H9 (cell line): ENCODE results near the gene ARHGAP15. TPM values are rescaled to one million over a fixed set of nuclear protein-coding genes. Genes with fewer than 3 reads are reported as not detected.

Experiments
- DNase-seq: peaks from one replicate; pipeline ENCODE4 v3.0.0-alpha.2; 2017
- H2AFZ ChIP-seq: one replicate; pipeline ENCODE4 v1.6.1; 2013; ENCODE audit warnings: mild to moderate bottlenecking, low read length, control low read depth, moderate library complexity
- H2AK5ac ChIP-seq: 2 replicates; pipeline ENCODE4 v1.6.1; 2013; ENCODE audit warnings: low read length, control low read depth, mixed read lengths; ENCODE audit not compliant: insufficient read length
- H2BK120ac ChIP-seq: one replicate; pipeline ENCODE4 v1.6.1; 2013; ENCODE audit warnings: low read depth, mild to moderate bottlenecking, low read length, control low read depth, inconsistent platforms; ENCODE audit not compliant: poor library complexity, severe bottlenecking
- H2BK12ac ChIP-seq: 2 replicates; pipeline ENCODE4 v1.6.1; 2013; ENCODE audit warnings: low read length, control low read depth, mixed read lengths, low read depth; ENCODE audit not compliant: insufficient read length
- H2BK15ac ChIP-seq: 2 replicates; pipeline ENCODE4 v1.6.1; 2013; ENCODE audit warnings: low read depth, low read length, control low read depth
- H2BK20ac ChIP-seq: one replicate; pipeline ENCODE4 v1.6.1; 2013; ENCODE audit warnings: low read depth, mild to moderate bottlenecking, low read length, control low read depth, inconsistent platforms; ENCODE audit not compliant: poor library complexity, severe bottlenecking
- H2BK5ac ChIP-seq: 2 replicates; pipeline ENCODE4 v1.6.1; 2013; ENCODE audit warnings: low read length, control low read depth, mixed read lengths; ENCODE audit not compliant: insufficient read length
- H3K14ac ChIP-seq: 2 replicates; pipeline ENCODE4 v1.6.1; 2013; ENCODE audit warnings: low read length, control low read depth; ENCODE audit not compliant: insufficient read depth
- H3K18ac ChIP-seq: 2 replicates; pipeline ENCODE4 v1.6.1; 2013; ENCODE audit warnings: low read depth, mild to moderate bottlenecking, mixed read lengths, low read length, control low read depth; ENCODE audit not compliant: insufficient read length
- H3K23ac ChIP-seq: 2 replicates; pipeline ENCODE4 v1.6.1; 2013; ENCODE audit warnings: low read length, control low read depth, mixed read lengths, low read depth; ENCODE audit not compliant: insufficient read length
- H3K23me2 ChIP-seq: 2 replicates; pipeline ENCODE4 v1.6.1; 2013; ENCODE audit warnings: low read depth, mild to moderate bottlenecking, mixed read lengths, low read length, control low read depth; ENCODE audit not compliant: insufficient read length, poor library complexity, severe bottlenecking
- H3K27ac ChIP-seq: 2 replicates; pipeline ENCODE4 v1.5.1; 2013; ENCODE audit warnings: low read length, control low read depth, mixed read lengths, low read depth; ENCODE audit not compliant: insufficient read length
- H3K27me3 ChIP-seq: 2 replicates; pipeline ENCODE4 v1.6.1; 2013; ENCODE audit warnings: low read length, control low read depth, inconsistent platforms; ENCODE audit not compliant: insufficient read depth
- H3K4ac ChIP-seq: 2 replicates; pipeline ENCODE4 v1.6.1; 2013; ENCODE audit warnings: low read depth, mild to moderate bottlenecking, control low read depth, inconsistent platforms, low read length, moderate library complexity
- H3K4me1 ChIP-seq: 2 replicates; pipeline ENCODE4 v1.6.1; 2013; ENCODE audit warnings: low read length, control low read depth, inconsistent platforms; ENCODE audit not compliant: insufficient read depth
- H3K4me2 ChIP-seq: 2 replicates; pipeline ENCODE4 v1.6.1; 2013; ENCODE audit warnings: low read length, control low read depth, mixed read lengths; ENCODE audit not compliant: insufficient read length, insufficient read depth
- H3K56ac ChIP-seq: 2 replicates; pipeline ENCODE4 v1.6.1; 2013; ENCODE audit warnings: low read depth, mild to moderate bottlenecking, mixed read lengths, low read length, control low read depth; ENCODE audit not compliant: insufficient read length
- H3K79me1 ChIP-seq: 2 replicates; pipeline ENCODE4 v1.6.1; 2013; ENCODE audit warnings: low read depth, mild to moderate bottlenecking, moderate library complexity, low read length, control low read depth, inconsistent platforms; ENCODE audit not compliant: insufficient read depth, poor library complexity, severe bottlenecking
- H3K79me2 ChIP-seq: 2 replicates; pipeline ENCODE4 v1.6.1; 2013; ENCODE audit warnings: low read length, control low read depth, inconsistent platforms; ENCODE audit not compliant: insufficient read depth
- H3K9ac ChIP-seq: 2 replicates; pipeline ENCODE4 v1.6.1; 2013; ENCODE audit warnings: low read length, control low read depth, mixed read lengths; ENCODE audit not compliant: insufficient read length; ENCODE audit errors: extremely low read depth
- H3K9me3 ChIP-seq: one replicate; pipeline ENCODE4 v1.6.1; 2013; ENCODE audit warnings: low read depth, low read length, inconsistent platforms; ENCODE audit not compliant: control insufficient read depth
- H3T11ph ChIP-seq: one replicate; pipeline ENCODE4 v1.6.1; 2013; ENCODE audit warnings: mild to moderate bottlenecking, low read length, control low read depth, inconsistent platforms
- H4K20me1 ChIP-seq: one replicate; pipeline ENCODE4 v1.6.1; 2013; ENCODE audit not compliant: control insufficient read depth, insufficient read length, insufficient read depth
- H4K5ac ChIP-seq: 2 replicates; pipeline ENCODE4 v1.6.1; 2013; ENCODE audit warnings: low read depth, mild to moderate bottlenecking, mixed read lengths, low read length, control low read depth; ENCODE audit not compliant: insufficient read length
- H4K8ac ChIP-seq: replicated peaks from 2 replicates; pipeline ENCODE4 v1.6.1; 2013; ENCODE audit warnings: low read length, control low read depth, mixed read lengths, low read depth; ENCODE audit not compliant: insufficient read length
- H4K91ac ChIP-seq: 2 replicates; pipeline ENCODE4 v1.6.1; 2013; ENCODE audit warnings: low read depth, mild to moderate bottlenecking, moderate library complexity, mixed read lengths, low read length, control low read depth; ENCODE audit not compliant: insufficient read length
- H3K27ac Mint-ChIP-seq, 3 experiments: 2 replicates in 2 of 3; 3 replicates in 1 of 3; pipeline ENCODE4 v1.8.0; 2020 to 2021; ENCODE audit warnings: mixed read lengths in 3 of 3, mild to moderate bottlenecking in 1 of 3, moderate library complexity in 1 of 3
- H3K27me3 Mint-ChIP-seq: 2 replicates; pipeline ENCODE4 v1.8.0; 2021; ENCODE audit warnings: low read depth, mild to moderate bottlenecking, moderate library complexity, mixed read lengths
- H3K36me3 Mint-ChIP-seq, 3 experiments: 2 replicates in 2 of 3; 3 replicates in 1 of 3; pipeline ENCODE4 v1.8.0; 2020 to 2021; ENCODE audit warnings: low read depth in 3 of 3, mixed read lengths in 3 of 3; ENCODE audit not compliant: insufficient read depth in 1 of 3
- H3K4me1 Mint-ChIP-seq, 2 experiments: 2 replicates each; pipeline ENCODE4 v1.8.0; 2020; ENCODE audit warnings: mixed read lengths in 2 of 2
- H3K4me3 Mint-ChIP-seq, 2 experiments: 2 replicates in 1 of 2; 3 replicates in 1 of 2; pipeline ENCODE4 v1.8.0; 2020 to 2021; ENCODE audit warnings: mild to moderate bottlenecking in 2 of 2, mixed read lengths in 2 of 2, moderate library complexity in 1 of 2
- H3K9me3 Mint-ChIP-seq, 2 experiments: 2 replicates in 1 of 2; 3 replicates in 1 of 2; pipeline ENCODE4 v1.8.0; 2020; ENCODE audit warnings: mild to moderate bottlenecking in 2 of 2, mixed read lengths in 2 of 2, moderate library complexity in 1 of 2
- WGBS: extraction: QIAGEN DNeasy Blood & Tissue Kit; methylation state at CpG from one replicate; pipeline ENCODE4 v1.1.7; 2013; ENCODE audit warnings: missing lambda C conversion rate, low lambda C conversion rate, mixed read lengths; ENCODE audit not compliant: insufficient read length; ENCODE audit errors: extremely low coverage; 5-methylcytosine and 5-hydroxymethylcytosine counted together
- total RNA-seq: library from RNA; stranded (reverse); gene quantifications from 2 replicates; pipeline ENCODE4 v1.2.1, GENCODE V29; 2021
- TF ChIP-seq, protein P1 (sequence below): fragments of 200-600 bp; sonication (generic); conservative IDR thresholded peaks from 3 replicates; pipeline ENCODE4 v1.8.0; 2021; ENCODE audit warnings: antibody characterized with exemption, mild to moderate bottlenecking

ARHGAP15 gene
- total RNA-seq, 1 experiment from 2014 or later, result not detected

DNA sequence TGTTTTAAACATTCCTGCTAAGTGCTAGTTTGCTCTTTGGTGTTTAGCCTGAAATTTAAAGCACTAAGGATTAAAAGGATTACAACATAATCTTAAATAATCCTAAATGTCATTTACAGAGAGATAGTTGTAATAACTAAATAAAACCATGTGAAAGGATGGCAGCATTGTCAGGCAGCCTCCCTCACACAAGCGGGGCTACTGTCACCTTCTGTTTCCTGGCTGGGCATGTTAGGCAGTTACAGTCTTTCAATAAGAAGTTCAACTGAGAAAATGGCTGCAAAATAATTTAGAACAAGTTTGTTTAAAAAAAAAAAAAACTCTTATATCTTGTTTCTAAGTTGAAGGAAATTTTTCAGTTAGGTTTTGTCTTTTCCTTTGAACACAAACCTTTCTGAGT lies 124.9 kb downstream of the ARHGAP15 start:
- H2BK120ac ChIP-seq, result no peak overlapping the region
- no peaks in the 10 kb centered on the region for H3K4me1 ChIP-seq
- H4K5ac ChIP-seq, result no peak overlapping the region
- no peak for DNase-seq
- H3K79me2 ChIP-seq, result no peaks in the 10 kb centered on the region
- no peak overlapping the region for H3K4me3 Mint-ChIP-seq
- no peaks in the 10 kb centered on the region for H4K20me1 ChIP-seq
- TF ChIP-seq, protein P1, sequence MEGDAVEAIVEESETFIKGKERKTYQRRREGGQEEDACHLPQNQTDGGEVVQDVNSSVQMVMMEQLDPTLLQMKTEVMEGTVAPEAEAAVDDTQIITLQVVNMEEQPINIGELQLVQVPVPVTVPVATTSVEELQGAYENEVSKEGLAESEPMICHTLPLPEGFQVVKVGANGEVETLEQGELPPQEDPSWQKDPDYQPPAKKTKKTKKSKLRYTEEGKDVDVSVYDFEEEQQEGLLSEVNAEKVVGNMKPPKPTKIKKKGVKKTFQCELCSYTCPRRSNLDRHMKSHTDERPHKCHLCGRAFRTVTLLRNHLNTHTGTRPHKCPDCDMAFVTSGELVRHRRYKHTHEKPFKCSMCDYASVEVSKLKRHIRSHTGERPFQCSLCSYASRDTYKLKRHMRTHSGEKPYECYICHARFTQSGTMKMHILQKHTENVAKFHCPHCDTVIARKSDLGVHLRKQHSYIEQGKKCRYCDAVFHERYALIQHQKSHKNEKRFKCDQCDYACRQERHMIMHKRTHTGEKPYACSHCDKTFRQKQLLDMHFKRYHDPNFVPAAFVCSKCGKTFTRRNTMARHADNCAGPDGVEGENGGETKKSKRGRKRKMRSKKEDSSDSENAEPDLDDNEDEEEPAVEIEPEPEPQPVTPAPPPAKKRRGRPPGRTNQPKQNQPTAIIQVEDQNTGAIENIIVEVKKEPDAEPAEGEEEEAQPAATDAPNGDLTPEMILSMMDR, result no peak
- H3K56ac ChIP-seq, result no peak overlapping the region
- H2AFZ ChIP-seq, result no peak overlapping the region
- no peaks in the 10 kb centered on the region for H3K9me3 ChIP-seq
- H4K8ac ChIP-seq, result no peak overlapping the region
- no CpG with 5 or more reads among the region's 1 CpG for WGBS
- no peak overlapping the region for H3K18ac ChIP-seq
- H3K4me2 ChIP-seq, result no peak overlapping the region
- H3T11ph ChIP-seq, result no peak overlapping the region
- H3K27me3 Mint-ChIP-seq, result no peaks in the 10 kb centered on the region
- no peaks in the 10 kb centered on the region for H3K9me3 Mint-ChIP-seq
- H4K91ac ChIP-seq, result no peak overlapping the region
- H2BK12ac ChIP-seq, result no peak overlapping the region
- no peak overlapping the region for H3K14ac ChIP-seq
- no peak overlapping the region for H3K4ac ChIP-seq
- H2AK5ac ChIP-seq, result no peak overlapping the region
- H3K27ac ChIP-seq, result no peak overlapping the region
- no peaks in the 10 kb centered on the region for H3K23me2 ChIP-seq
- no peaks in the 10 kb centered on the region for H3K27me3 ChIP-seq
- H2BK5ac ChIP-seq, result no peak overlapping the region
- no peak overlapping the region for H2BK20ac ChIP-seq
- no peak overlapping the region for H3K9ac ChIP-seq
- H2BK15ac ChIP-seq, result no peak overlapping the region
- H3K4me1 Mint-ChIP-seq, result peaks cover 8 to 14% of the 10 kb centered on the region in 2 experiments
- no peaks in the 10 kb centered on the region for H3K79me1 ChIP-seq
- no peaks in the 10 kb centered on the region for H3K36me3 Mint-ChIP-seq
- H3K27ac Mint-ChIP-seq, result no peak overlapping the region
- no peak overlapping the region for H3K23ac ChIP-seq
